Endothelial cell of umbilical vein (primary cell): ENCODE data around the gene ZC2HC1B. TPM values are rescaled to one million over a fixed set of nuclear protein-coding genes. Genes with fewer than 3 reads are reported as not detected.

Experiments used
- Bru-seq: library from RNA; stranded (reverse); fragments of 400-500 nt; gene quantifications from one replicate; lab custom pipeline; 2021; lab: Mats Ljungman, UMichigan
- BruChase-seq, 2 experiments: library from RNA; stranded (reverse); fragments of 400-500 nt; gene quantifications; one replicate each; lab custom pipeline; 2021; lab: Mats Ljungman, UMichigan
- BruUV-seq: library from RNA; stranded (reverse); fragments of 400-500 nt; replicated peaks from 2 replicates; lab custom pipeline; 2021; lab: Mats Ljungman, UMichigan
- CTCF ChIA-PET: fragments of 300-600, 350-600 bp; sonication (Branson Sonifier 250); formaldehyde crosslinking; loops from one replicate; lab custom pipeline; 2021; ENCODE audit warnings: antibody characterized with exemption, inconsistent platforms; lab: Charles Lee
- POLR2A ChIA-PET: fragments of 300-600, 350-600 bp; sonication (Branson Sonifier 250); formaldehyde crosslinking; loops from one replicate; lab custom pipeline; 2021; ENCODE audit warnings: antibody characterized with exemption, inconsistent platforms; lab: Charles Lee
- DNase-seq: peaks from one replicate; pipeline ENCODE4 v3.0.0-alpha.2; 2011; ENCODE audit warnings: low read depth, low spot score
- FAIRE-seq: peaks from 2 replicates; lab custom pipeline; 2011; peaks lifted over from hg19 to GRCh38; lab: Jason Lieb, UNC
- H2AFZ ChIP-seq: 2 replicates; pipeline ENCODE4 v1.6.0; 2012; ENCODE audit warnings: low read depth, low read length, control low read depth, inconsistent platforms
- H3K27ac ChIP-seq: 2 replicates; pipeline ENCODE4 v1.5.1; 2011; ENCODE audit warnings: low read depth, mild to moderate bottlenecking, control low read depth, low read length, moderate library complexity; ENCODE audit not compliant: insufficient read depth
- H3K27me3 ChIP-seq, 2 experiments: 2 replicates each; pipeline versions ENCODE4 v1.6.0 to v1.6.1; 2011; ENCODE audit warnings: low read length in 2 of 2, mixed read lengths in 1 of 2; ENCODE audit not compliant: control insufficient read depth in 2 of 2, insufficient read depth in 2 of 2
- H3K36me3 ChIP-seq, 2 experiments: 2 replicates in 1 of 2; 3 replicates in 1 of 2; pipeline ENCODE4 v1.5.1; 2011; ENCODE audit warnings: low read length in 2 of 2, mild to moderate bottlenecking in 1 of 2, moderate library complexity in 1 of 2; ENCODE audit not compliant: control insufficient read depth in 2 of 2, insufficient read depth in 2 of 2; ENCODE audit errors: extremely low read depth in 1 of 2
- H3K4me1 ChIP-seq: 3 replicates; pipeline ENCODE4 v1.5.1; 2011; ENCODE audit warnings: mild to moderate bottlenecking, low read length; ENCODE audit not compliant: control insufficient read depth, insufficient read depth; ENCODE audit errors: extremely low read depth
- H3K4me2 ChIP-seq: 2 replicates; pipeline ENCODE4 v1.6.1; 2011; ENCODE audit warnings: low read length, control low read depth, mixed read lengths; ENCODE audit not compliant: insufficient read depth
- H3K4me3 ChIP-seq, 3 experiments: fragments of 200-600 bp in 1 of 3; sonication (generic), shearing (Covaris generic) in 1 of 3; replicated peaks in 1 of 3; 2 replicates each; pipeline ENCODE4 v1.5.1; 2011 to 2016; ENCODE audit warnings: control low read depth in 3 of 3, low read length in 3 of 3, mild to moderate bottlenecking in 2 of 3, inconsistent platforms in 1 of 3, low read depth in 1 of 3, moderate library complexity in 1 of 3; ENCODE audit not compliant: insufficient read depth in 1 of 3
- H3K79me2 ChIP-seq: 2 replicates; pipeline ENCODE4 v1.6.0; 2012; ENCODE audit warnings: low read length, inconsistent platforms; ENCODE audit not compliant: control insufficient read depth, insufficient read depth
- H3K9ac ChIP-seq: replicated peaks from 2 replicates; pipeline ENCODE3; 2011; ENCODE audit warnings: low read length, control low read depth; ENCODE audit not compliant: insufficient read depth; ENCODE audit errors: extremely low read depth
- H3K9me1 ChIP-seq: replicated peaks from 3 replicates; pipeline ENCODE4 v1.6.0; 2011; ENCODE audit warnings: mild to moderate bottlenecking, low read length; ENCODE audit not compliant: control insufficient read depth, insufficient read depth; ENCODE audit errors: extremely low read depth
- H3K9me3 ChIP-seq: replicated peaks from 2 replicates; pipeline ENCODE4 v1.5.1; 2012; ENCODE audit warnings: low read length, inconsistent platforms; ENCODE audit not compliant: control insufficient read depth, insufficient read depth
- H4K20me1 ChIP-seq: replicated peaks from 2 replicates; pipeline ENCODE3; 2011; ENCODE audit warnings: mild to moderate bottlenecking, low read length; ENCODE audit not compliant: control insufficient read depth, insufficient read depth; ENCODE audit errors: extremely low read depth
- EZH2 ChIP-seq: IDR thresholded peaks from 2 replicates; pipeline ENCODE4 v1.6.1; 2012; ENCODE audit warnings: borderline replicate concordance, low read depth, mild to moderate bottlenecking, moderate library complexity, low read length, inconsistent platforms; ENCODE audit not compliant: severe bottlenecking
- FOS ChIP-seq: IDR thresholded peaks from 2 replicates; pipeline ENCODE4 v1.6.1; 2011; ENCODE audit warnings: mild to moderate bottlenecking, low read length, moderate library complexity, borderline replicate concordance; ENCODE audit not compliant: insufficient read depth
- GATA2 ChIP-seq: IDR thresholded peaks from 2 replicates; pipeline ENCODE4 v1.7.0; 2011; ENCODE audit warnings: low read depth, mild to moderate bottlenecking, moderate library complexity, mixed read lengths, low read length; ENCODE audit not compliant: insufficient read length, insufficient read depth
- JUN ChIP-seq: IDR thresholded peaks from 2 replicates; pipeline ENCODE4 v1.6.1; 2011; ENCODE audit warnings: borderline replicate concordance, low read depth; ENCODE audit not compliant: insufficient read length, insufficient read depth
- MYC ChIP-seq: IDR thresholded peaks from one replicate; pipeline ENCODE4 v1.6.1; 2011; ENCODE audit warnings: mild to moderate bottlenecking, low read depth, low read length
- POLR2A ChIP-seq: IDR thresholded peaks from 2 replicates; pipeline ENCODE4 v1.6.1; 2012; ENCODE audit warnings: low read depth, mild to moderate bottlenecking, control low read depth, low read length
- POLR2AphosphoS5 ChIP-seq: IDR thresholded peaks from 2 replicates; pipeline ENCODE4 v1.6.1; 2012; ENCODE audit warnings: low read depth, mild to moderate bottlenecking, control low read depth, low read length, moderate library complexity; ENCODE audit not compliant: insufficient read depth
- dilution Hi-C: fragments of 300-500 bp; cut with MboI; formaldehyde crosslinking; loops from one replicate; pipeline ENCODE4 v1.15.0; 2019; ENCODE audit warnings: low sequenced_read_pairs; ENCODE audit not compliant: extremely low pct_ligation_motif_present
- intact Hi-C: fragments of 100-400 bp; cut with micrococcal nuclease; formaldehyde crosslinking; loops from one replicate; pipeline ENCODE4 v1.10.0; 2022
- long read RNA-seq: library from polyadenylated mRNA; stranded (forward); transcript quantifications from one replicate; pipeline ENCODE4 v2.0.0, GENCODE V29; 2021
- polyA minus RNA-seq, 3 experiments: library from RNA; depleted of rRNA, polyadenylated mRNA; stranded (reverse); fragments of >200 nt; gene quantifications; 1 replicate in 1 of 3; 2 replicates in 2 of 3; pipeline ENCODE4 v1.2.3, GENCODE V29; 2011
- polyA plus RNA-seq, 4 experiments: library from polyadenylated mRNA; depleted of rRNA in 3 of 4; stranded (reverse) in 3 of 4; unstranded in 1 of 4; fragments of >200 nt; gene quantifications; 2 replicates each; pipeline versions ENCODE4 v1.2.1 to v1.2.3, GENCODE V29; 2011 to 2012; ENCODE audit warnings: missing spikeins in 1 of 4
- total RNA-seq: library from RNA; stranded (reverse); gene quantifications from 2 replicates; pipeline ENCODE4 v1.2.3, GENCODE V29; 2021
- TF ChIP-seq, protein P1 (sequence below): IDR thresholded peaks from 2 replicates; pipeline ENCODE4 v1.6.1; 2011; ENCODE audit not compliant: insufficient read depth, insufficient read length
- TF ChIP-seq, protein P2 (sequence below), 2 donors: IDR thresholded peaks; 1 replicate in 1 of 2; 2 replicates in 1 of 2; pipeline ENCODE4 v1.5.1; 2011; ENCODE audit warnings: low read length in 2 of 2, mild to moderate bottlenecking in 2 of 2, moderate library complexity in 2 of 2, control low read depth in 1 of 2, inconsistent platforms in 1 of 2, low read depth in 1 of 2; ENCODE audit not compliant: insufficient read depth in 1 of 2; ENCODE audit errors: extremely low read depth in 1 of 2

Gene ZC2HC1B
- total RNA-seq (not detected in 2 replicates), polyA plus RNA-seq (not detected in 2 replicates), polyA minus RNA-seq (not detected in 2 replicates), Bru-seq, nascent RNA (percentile 77 among the genes with signal in this experiment), BruChase-seq, experiment 1, labeled RNA remaining after a 6-hour chase (percentile 35 among the genes with signal in this experiment), BruChase-seq, experiment 2, labeled RNA remaining after a 2-hour chase (not detected)
- polyA plus RNA-seq (2011; cell fraction: cytosol; rRNA removed) = not detected in 2 replicates
- not detected in 2 replicates for polyA plus RNA-seq (2011; cell fraction: nucleus; rRNA removed)
- not detected in 2 replicates for polyA plus RNA-seq (2012)
- not detected for polyA minus RNA-seq (2011; cell fraction: cytosol; rRNA and poly(A)+ RNA removed)
- not detected in 2 replicates for polyA minus RNA-seq (2011; cell fraction: nucleus; rRNA and poly(A)+ RNA removed)
- long read RNA-seq = 0 reads

DNA sequence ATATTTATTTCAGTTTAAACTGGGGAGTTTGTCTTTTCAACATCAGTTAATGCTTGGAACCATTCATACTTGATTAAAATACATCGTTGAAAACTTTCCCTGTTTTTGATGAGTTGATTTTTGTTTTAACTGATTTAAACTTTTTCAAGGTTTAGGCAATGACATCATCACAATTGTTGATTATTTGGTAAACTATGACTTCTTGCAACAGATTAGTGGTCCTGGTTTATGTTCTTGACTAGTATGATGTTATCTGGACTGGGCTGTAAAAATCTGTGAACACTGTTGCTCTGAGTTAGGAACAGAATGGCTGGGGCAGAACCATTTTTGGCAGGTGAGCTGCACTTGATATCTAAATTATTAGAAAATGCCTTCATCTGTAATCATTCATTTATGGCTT, at the start of gene ZC2HC1B:
Gene ZC2HC1B, plus strand, starts transcription at position 241 of the 400 bp plus-strand sequence. Its CDS starts 66 bp downstream, at position 307.
- DNase-seq = no peak
- TF ChIP-seq, protein P1, sequence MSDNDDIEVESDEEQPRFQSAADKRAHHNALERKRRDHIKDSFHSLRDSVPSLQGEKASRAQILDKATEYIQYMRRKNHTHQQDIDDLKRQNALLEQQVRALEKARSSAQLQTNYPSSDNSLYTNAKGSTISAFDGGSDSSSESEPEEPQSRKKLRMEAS = no peak
- TF ChIP-seq POLR2AphosphoS5 (no peak), MYC (no peak), POLR2A (no peak), EZH2 (no peak), FOS (no peak), GATA2 (no peak), JUN (no peak)
- TF ChIP-seq, protein P2, sequence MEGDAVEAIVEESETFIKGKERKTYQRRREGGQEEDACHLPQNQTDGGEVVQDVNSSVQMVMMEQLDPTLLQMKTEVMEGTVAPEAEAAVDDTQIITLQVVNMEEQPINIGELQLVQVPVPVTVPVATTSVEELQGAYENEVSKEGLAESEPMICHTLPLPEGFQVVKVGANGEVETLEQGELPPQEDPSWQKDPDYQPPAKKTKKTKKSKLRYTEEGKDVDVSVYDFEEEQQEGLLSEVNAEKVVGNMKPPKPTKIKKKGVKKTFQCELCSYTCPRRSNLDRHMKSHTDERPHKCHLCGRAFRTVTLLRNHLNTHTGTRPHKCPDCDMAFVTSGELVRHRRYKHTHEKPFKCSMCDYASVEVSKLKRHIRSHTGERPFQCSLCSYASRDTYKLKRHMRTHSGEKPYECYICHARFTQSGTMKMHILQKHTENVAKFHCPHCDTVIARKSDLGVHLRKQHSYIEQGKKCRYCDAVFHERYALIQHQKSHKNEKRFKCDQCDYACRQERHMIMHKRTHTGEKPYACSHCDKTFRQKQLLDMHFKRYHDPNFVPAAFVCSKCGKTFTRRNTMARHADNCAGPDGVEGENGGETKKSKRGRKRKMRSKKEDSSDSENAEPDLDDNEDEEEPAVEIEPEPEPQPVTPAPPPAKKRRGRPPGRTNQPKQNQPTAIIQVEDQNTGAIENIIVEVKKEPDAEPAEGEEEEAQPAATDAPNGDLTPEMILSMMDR (IDR thresholded peaks at IDR 0.05; ENCODE audit: extremely low read depth in 1 of 2, insufficient read depth in 1 of 2, low read depth in 1 of 2, low read length in 2 of 2) = no peak
- FAIRE-seq = no peak
- ChIA-PET CTCF (interaction anchor here (3.0 kb wide), 1 partner anchor 289 kb away, joined by 13 read pairs; no protein-coding TSS in a partner anchor), POLR2A (no interaction called here)
- no peaks in the 10 kb centered on the region for H3K9me3 ChIP-seq
- peaks cover 4 to 12% of the 10 kb centered on the region in 2 experiments for H3K36me3 ChIP-seq
- no peak within 1 kb of the TSS for H2AFZ ChIP-seq
- no TSS peak for BruUV-seq
- peaks cover 0 to 1% of the 10 kb centered on the region in 2 experiments for H3K27me3 ChIP-seq
- H3K4me1 ChIP-seq = no peaks in the 10 kb centered on the region
- H3K4me2 ChIP-seq = no peak within 1 kb of the TSS
- H3K79me2 ChIP-seq = no peaks in the 10 kb centered on the region
- dilution Hi-C loops (no loop called here), intact Hi-C loops (no loop called here)
- no peaks in the 10 kb centered on the region for H4K20me1 ChIP-seq
- H3K27ac ChIP-seq = no peak within 1 kb of the TSS
- no peak within 1 kb of the TSS for H3K4me3 ChIP-seq
- H3K9me1 ChIP-seq = no peaks in the 10 kb centered on the region
- no peak within 1 kb of the TSS for H3K9ac ChIP-seq
